Left cardiac atrium (tissue), 4 donors: ENCODE measurements around the gene SLC20A1. TPM values are rescaled to one million over a fixed set of nuclear protein-coding genes. Genes with fewer than 3 reads are reported as not detected.
"Not testable (repeated sequence)": the region's sequence is repeated elsewhere in the genome, so short reads cannot be mapped to it uniquely, and the experiment has no call there.

Experiments used
- ATAC-seq, 2 donors: fragments of 200-7000 bp; cut with Tn5 transposase; one replicate each; pipeline ENCODE4 v1.9.1; 2020; ENCODE audit warnings: mild to moderate bottlenecking in 2 of 2, moderate library complexity in 2 of 2
- DNase-seq: peaks from one replicate; pipeline ENCODE4 v3.0.0-alpha.2; 2020
- intact Hi-C, 2 donors: fragments of 100-400 bp; cut with DNase I; formaldehyde crosslinking; loops; one replicate each; pipeline versions ENCODE4 v1.14.1 to v1.15.1; 2022 to 2023
- long read RNA-seq: library from polyadenylated mRNA; unstranded; transcript quantifications from one replicate; pipeline ENCODE4 v2.0.0, GENCODE V29; 2021
- total RNA-seq, 2 donors: library from RNA; stranded (reverse); fragmentation: NEBNext Ultra II Directional; extraction: Animal tissue kit (Norgen Biotek cat#: 25700); gene quantifications; one replicate each; pipeline ENCODE4 v1.2.1, GENCODE V29; 2021
- donor health status: DM: no; HTN: yes; CAD: no.
- donor health status: DM: no; HTN: yes; CAD: no; lungs with severe emphysema.
- donor health status: DM: yes; HTN: yes; CAD: no.
- donor health status: Dilated cardiomyopathy.

Gene SLC20A1, protein sequence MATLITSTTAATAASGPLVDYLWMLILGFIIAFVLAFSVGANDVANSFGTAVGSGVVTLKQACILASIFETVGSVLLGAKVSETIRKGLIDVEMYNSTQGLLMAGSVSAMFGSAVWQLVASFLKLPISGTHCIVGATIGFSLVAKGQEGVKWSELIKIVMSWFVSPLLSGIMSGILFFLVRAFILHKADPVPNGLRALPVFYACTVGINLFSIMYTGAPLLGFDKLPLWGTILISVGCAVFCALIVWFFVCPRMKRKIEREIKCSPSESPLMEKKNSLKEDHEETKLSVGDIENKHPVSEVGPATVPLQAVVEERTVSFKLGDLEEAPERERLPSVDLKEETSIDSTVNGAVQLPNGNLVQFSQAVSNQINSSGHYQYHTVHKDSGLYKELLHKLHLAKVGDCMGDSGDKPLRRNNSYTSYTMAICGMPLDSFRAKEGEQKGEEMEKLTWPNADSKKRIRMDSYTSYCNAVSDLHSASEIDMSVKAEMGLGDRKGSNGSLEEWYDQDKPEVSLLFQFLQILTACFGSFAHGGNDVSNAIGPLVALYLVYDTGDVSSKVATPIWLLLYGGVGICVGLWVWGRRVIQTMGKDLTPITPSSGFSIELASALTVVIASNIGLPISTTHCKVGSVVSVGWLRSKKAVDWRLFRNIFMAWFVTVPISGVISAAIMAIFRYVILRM
- 10 to 100 TPM; 15.1 to 38.1 TPM for total RNA-seq
- long read RNA-seq, transcript SLC20A1-201 (11 exons, 3,381 nt) = major isoform, 25 of 33 reads
- long read RNA-seq, partial matches to known transcripts = 4 of 33 reads
- long read RNA-seq, other reads (novel, unspliced or antisense) = 4 of 33 reads

DNA sequence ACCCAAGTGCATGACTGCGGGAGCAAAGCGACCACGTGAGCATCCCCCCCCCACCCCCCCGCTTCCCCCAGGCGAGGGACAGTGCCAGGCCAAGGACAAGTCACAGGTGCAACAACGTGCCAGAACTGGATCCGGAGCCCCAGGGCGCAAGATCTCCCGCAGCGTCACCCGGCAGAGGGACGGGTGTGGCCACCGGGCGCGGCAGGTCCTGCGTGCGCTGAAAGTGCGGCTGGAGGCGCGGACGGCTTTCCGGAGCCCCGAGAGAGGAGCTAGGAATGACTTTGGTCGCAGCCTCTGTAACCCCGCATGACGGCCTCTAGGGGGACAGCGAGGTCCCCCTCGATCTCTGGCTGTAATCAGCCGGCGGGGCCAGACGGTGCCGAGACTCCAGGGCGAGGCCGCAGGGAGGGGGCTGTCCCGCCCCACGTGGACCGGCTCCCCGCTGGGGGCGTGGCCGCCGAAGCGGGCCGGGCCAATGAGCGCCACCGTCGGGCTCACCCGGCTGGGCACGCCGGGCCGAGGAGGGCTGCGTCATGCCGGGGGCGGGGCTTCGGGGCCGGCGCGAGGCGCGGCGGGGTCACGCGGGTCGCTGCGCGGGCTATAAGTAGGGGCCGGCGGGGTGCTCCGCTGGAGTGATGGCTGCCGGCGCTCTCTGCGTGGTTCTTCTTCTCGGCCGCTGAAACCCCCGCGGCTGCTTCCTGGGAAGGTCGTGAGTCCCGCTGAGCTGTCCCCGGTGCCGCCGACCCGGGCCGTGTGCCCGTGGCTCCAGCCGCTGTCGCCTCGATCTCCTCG, at the start of gene SLC20A1:
TSS of gene SLC20A1 (plus strand) at position 630 of the 792 bp plus-strand sequence. CDS start 890 bp downstream, outside the sequence.
- intact Hi-C loops = loop anchor here in 1 of 2 donors (5.0 kb wide), 1 partner anchor 163 kb away; the partner anchor contains the start of gene TTL
- DNase-seq = peak; percentile 97
- peak; percentile 96 to 97 for ATAC-seq

DNA sequence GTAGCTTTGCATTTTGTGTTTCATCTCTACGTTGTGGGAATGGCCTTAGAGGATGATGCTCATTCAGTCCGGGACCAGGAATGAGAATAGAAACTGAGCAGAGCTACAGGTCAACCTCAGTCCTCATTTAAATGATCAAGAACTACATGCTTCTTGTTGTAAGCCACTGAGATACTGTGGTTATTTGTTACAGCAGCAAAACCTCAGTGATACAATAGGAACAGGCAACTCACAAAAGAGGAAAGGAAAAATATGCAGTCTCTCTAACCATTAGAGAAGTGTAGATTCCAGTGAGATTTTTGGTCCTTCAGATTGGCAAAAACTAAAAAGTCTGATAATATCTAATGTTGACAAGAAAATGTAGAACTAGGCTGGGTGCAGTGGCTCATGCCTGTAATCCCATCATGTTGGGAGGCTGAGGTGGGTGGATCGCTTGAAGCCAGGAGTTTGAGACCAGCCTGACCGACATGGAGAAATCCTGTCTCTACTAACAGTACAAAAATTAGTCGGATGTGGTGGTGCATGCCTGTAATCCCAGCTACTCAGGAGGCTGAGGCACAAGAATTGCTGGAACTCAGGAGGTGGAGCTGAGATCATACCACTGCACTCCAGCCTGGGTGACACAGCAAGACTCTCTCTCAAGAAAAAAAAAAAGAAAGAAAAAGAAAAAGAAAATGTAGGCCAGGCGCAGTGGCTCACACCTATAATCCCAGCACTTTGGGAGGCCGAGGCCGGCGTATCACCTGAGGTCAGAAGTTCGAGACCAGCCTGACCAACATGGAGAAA, 48.0 kb upstream of the SLC20A1 start:
- intact Hi-C loops = no loop called here
- no peak for ATAC-seq
- DNase-seq = no peak

DNA sequence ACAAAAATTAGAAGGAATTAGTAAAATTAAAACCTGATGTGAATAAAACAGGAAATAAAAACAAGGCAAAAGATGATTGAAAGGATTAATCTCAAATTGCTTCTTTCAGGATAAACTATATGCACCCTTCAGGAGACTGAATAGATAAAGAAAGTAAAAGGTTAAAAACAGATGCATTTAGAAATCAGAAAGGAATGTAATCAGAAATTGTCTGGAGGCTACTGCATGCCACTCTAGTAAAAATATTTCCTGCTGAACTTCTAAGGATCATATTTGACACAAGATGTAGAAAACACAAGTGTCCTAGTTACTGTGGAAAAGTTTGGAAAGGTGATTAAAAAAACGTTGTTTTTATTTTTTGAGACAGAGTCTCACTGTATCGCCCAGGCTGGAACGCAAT, 45.1 kb upstream of the SLC20A1 start:
- ATAC-seq (no peak), DNase-seq (no peak)
- intact Hi-C loops = loop anchor here (5.0 kb wide), 1 partner anchor 127 kb away; no protein-coding TSS in a partner anchor

DNA sequence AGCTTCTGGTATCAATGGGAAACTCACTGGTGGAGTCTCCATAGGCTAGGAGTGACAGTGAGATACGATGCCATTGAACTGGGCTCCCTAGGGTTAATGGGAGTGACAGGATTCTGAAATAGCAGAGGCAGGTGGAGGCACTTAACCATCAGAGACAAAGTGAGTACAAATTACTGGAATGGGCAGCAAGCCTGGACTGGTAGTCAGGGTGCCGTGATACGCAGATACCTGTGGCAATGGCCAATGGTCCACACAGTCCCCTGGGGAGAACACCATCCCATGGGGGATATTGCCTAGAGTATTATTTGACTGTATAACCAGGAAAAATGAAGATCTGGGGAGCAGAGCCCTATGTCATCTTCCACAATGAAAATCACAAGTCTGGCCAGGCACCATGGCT, 44.0 kb upstream of the SLC20A1 start:
- DNase-seq (no peak), ATAC-seq (no peak)
- intact Hi-C loops = loop anchor here (5.0 kb wide), 1 partner anchor 126 kb away; no protein-coding TSS in a partner anchor

DNA sequence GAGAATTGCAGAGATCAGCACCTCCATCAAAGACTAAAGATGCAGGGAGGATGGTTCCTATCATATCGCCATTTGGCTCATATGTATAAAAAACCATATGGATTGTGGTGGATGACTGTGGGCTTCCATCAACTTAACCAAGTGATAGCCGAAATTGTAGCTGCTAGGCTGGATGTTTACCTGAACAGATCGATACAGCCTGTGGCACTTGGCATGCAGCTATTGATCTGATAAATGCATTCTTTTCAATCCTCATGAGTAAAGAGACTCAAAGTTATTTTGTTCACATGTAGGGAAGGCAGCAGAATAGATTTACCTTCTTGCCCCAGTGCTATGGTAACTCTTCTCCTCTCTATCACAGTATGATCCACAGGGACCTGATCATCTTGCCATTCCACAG, 42.8 kb upstream of the SLC20A1 start:
- intact Hi-C loops = loop anchor here (5.0 kb wide), 1 partner anchor 124 kb away; no protein-coding TSS in a partner anchor
- no peak for ATAC-seq
- DNase-seq = no peak

DNA sequence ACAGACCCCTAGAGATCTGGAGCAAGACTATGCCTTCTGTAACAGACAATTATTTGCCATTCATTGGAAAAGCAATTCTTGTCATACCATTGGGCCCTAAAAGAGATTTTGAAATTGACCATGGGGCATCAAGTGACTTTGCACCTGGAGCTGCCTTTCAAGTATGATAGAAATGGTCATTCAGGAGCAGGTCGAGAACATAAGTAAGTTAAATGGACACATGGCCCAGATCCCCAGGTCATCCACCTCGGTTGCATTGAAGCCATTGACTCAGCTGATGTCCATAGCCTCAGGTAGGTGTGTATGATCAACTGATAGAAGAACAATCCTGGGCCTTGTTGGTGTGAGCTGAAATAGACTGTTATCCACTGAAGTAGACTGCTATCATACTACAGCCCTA, 42.0 kb upstream of the SLC20A1 start:
- intact Hi-C loops = loop anchor here (5.0 kb wide), 1 partner anchor 124 kb away; no protein-coding TSS in a partner anchor
- no peak for ATAC-seq
- no peak for DNase-seq

DNA sequence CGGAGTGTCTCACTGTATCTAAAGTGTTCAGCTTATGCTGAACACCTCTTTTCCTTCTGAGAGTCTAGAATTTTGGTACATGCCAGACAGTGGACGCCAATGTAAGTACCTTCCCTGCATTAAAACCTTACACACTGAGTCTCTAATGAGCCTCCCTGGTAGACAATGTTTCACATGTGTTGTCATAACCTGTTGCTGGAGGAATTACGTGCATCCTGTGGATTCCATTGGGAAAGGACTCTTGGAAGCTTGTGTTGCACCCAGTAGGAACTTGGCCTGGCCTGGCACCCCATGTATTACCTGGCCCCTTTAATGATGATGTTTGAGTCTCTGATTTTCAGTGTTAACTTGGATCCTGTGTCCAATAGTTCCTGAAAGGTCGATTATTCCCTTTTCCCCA, 40.8 kb upstream of the SLC20A1 start:
- DNase-seq = no peak
- intact Hi-C loops = loop anchor here (5.0 kb wide), 1 partner anchor 122 kb away; no protein-coding TSS in a partner anchor
- no peak for ATAC-seq

DNA sequence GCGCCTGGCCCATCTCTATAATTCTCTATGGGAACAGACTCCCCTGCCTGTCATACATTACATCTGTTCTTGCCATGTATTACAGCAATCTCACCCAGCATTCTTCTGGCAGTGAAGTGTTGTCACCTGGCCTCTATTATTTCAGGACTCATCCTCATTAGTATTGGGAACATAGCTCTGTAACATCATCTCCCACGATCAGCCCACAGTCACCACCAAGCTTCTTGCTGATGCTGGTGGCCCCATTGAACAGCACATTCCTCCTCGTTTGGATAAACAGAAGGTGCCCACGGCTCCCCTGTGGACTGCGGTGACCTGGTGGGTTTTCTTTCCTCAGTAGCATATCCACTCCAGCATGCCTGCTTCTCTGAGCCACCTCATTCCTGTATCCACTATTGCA, 39.8 kb upstream of the SLC20A1 start:
- no peak for DNase-seq
- no peak for ATAC-seq
- intact Hi-C loops = no loop called here

DNA sequence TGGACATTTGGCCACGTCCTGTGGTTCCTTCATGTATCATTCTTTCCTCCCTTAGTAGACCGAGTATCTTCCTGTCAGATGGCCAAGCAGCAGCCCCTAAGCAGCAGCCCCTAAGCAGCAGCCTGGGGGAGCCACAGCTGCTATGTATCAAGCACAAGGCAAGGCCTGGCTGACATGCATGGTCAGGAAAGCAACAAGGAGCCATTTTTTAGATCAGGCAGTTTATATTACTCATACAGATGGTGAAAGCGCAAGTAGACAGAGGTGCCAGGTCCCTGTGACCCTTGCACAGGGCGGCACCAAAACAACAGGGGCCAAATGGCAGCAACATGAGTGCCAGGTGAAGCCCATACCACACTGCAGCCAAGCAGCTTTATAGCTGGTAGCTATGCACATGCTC, 39.2 kb upstream of the SLC20A1 start:
- no peak for DNase-seq

DNA sequence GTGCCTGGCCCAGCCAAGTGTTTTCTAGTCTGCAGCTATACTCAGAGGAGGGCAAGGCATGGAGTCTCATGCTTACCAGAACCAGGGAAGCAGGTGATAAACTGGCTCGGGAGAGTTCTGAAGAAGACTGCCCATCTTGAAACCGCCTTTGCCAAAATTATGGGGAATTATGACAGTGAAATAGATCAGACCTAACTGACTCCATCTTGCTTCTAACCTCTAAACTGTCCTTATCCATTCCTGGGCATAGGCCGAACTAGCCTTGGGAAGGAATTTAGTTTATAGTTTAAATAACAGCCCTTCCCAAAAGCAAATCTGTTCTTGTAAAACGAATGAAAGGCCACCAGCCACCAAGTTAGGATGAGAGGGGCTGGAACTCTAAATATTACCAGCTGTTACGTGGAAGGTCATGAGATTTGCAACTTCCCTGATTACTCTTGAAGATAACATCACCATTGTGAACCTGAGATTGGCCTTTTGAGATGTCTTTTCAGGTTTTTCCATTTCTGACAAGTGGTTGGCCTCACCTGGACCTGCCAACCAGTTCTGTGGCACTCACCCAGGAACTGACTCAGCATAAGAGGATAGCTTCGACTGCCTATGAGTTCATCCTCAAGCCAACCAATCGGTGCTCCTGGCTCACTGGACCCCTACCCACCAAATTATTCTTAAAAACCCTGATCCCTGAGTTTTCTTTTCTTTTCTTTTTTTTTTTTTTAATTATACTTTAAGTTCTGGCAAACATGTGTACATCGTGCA, 37.9 kb upstream of the SLC20A1 start:
- no peak for DNase-seq

More for the DNA sequence above, 39.2 kb upstream of the SLC20A1 start:
- intact Hi-C loops = no loop called here
- ATAC-seq = no peak

DNA sequence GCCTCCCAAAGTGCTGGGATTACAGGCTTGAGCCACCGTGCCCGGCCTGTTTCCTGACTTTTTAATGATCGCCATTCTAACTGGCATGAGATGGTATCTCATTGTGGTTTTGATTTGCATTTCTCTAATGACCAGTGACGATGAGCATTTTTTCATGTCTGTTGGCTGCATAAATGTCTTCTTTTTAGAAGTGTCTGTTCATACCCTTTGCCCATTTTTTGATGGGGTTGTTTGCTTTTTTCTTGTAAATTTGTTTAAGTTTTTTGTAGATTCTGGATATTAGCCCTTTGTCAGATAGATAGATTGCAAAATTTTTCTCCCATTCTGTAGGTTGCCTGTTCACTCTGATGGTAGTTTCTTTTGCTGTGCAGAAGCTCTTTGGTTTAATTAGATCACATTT, 36.4 kb upstream of the SLC20A1 start:
- intact Hi-C loops, DNase-seq, ATAC-seq: not testable (repeated sequence)

More for the DNA sequence above, 37.9 kb upstream of the SLC20A1 start:
- no peak for ATAC-seq
- intact Hi-C loops = no loop called here

DNA sequence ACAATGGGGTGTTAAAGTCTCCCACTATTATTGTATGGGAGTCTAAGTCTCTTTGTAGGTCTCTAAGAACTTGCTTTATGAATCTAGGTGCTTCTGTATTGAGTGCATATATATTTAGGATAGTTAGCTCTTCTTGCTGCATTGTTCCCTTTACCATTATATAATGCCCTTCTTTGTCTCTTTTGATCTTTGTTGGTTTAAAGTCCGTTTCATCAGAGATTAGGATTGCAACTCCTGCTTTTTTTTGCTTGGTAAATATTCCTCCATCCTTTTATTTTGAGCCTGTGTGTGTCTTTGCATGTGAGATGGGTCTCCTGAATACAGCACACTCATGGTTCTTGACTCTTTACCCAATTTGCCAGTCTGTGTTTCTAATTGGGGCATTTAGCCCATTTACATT, 33.5 kb upstream of the SLC20A1 start:
- intact Hi-C loops = not testable (repeated sequence)

DNA sequence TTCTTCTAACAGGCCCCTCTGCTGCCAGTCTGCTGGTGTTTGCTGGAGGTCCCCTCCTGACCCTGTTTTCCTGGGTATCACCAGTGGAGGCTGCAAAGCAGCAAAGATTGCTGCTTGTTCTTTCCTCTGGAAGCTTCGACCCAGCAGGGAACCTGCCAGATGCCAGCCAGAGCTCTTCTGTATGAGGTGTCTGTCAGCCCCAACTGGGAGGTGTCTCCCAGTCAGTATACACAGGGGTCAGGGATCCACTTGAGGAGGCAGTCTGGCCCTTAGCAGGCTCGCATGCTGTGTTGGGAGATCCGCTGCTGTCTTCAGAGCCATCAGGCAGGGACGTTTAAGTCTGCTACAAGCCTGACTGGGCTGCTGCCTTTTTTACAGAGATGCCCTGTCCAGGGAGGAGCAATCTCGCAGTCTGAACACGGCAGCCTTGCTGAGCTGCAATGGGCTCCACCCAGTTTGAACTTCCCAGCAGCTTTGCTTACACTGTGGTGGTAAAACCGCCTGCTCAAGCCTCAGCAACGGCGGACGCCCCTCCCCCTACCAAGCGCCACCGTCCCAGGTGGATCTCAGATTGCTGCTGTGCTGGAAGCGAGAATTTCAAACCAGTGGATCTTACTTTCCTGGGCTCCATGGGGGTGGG, 31.4 kb upstream of the SLC20A1 start:
- DNase-seq (no peak), ATAC-seq (no peak)
- intact Hi-C loops = no loop called here

More for the DNA sequence above, 33.5 kb upstream of the SLC20A1 start:
- not testable (repeated sequence) for ATAC-seq, DNase-seq

DNA sequence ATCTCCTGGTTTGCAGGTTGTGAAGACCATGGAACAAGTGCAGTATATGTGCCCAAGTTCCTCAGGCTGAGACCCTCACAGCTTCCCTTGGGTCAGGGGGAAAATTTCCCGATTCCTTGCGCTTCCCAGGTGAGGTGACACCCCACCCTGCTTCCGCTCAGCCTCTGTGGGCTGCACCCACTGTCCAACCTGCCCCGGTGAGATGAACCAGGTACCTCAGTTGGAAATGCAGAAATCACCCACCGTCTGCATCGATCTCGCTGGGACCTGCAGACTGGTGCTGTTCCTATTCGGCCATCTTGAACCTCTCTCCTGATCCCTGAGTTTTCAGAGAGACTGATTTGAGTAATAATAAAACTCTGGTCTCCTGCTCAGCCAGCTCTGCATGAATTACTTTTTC, 30.7 kb upstream of the SLC20A1 start:
- intact Hi-C loops = no loop called here
- ATAC-seq (no peak), DNase-seq (no peak)

DNA sequence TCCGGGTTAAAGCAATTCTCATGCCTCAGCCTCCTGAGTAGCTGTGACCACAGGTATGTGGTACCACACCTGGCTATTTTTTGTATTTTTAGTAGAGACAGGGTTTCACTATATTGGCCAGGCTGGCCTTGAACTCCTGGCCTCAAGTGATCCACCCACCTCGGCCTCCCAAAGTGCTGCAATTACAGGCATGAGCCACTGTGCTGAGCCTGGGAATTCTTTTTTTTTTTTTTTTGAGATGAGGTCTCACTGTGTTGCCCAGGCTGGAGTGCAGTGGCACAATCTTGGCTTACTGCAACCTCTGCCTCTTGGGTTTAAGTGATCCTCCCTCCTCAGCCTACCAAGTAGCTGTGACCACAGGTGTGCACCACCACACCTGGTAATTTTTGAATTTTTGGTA, 29.9 kb upstream of the SLC20A1 start:
- ATAC-seq, DNase-seq, intact Hi-C loops: not testable (repeated sequence)

DNA sequence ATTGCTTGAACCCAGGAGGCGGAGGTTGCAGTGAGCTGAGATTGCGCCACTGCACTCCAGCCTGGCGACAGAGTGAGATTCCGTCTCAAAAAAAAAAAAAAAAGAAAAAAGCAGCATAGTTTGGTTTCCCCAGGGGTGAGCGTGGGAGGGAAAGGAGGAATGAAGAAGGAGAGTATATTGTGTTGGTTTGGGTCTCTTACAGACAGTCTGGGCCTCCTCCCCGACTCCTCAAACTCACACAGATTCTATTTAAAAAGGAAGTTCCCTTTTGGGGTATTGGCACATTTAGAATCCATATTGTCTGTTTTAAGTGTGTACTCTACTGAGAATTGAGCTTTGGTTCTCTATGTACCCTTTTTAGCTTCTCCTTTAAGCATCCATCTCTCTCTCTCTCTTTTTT, 27.4 kb upstream of the SLC20A1 start:
- DNase-seq (no peak), ATAC-seq (peak; percentile 17 to 38)
- intact Hi-C loops = no loop called here
